ENCODE results near the gene DOCK2.

DOCK2 gene

DNA sequence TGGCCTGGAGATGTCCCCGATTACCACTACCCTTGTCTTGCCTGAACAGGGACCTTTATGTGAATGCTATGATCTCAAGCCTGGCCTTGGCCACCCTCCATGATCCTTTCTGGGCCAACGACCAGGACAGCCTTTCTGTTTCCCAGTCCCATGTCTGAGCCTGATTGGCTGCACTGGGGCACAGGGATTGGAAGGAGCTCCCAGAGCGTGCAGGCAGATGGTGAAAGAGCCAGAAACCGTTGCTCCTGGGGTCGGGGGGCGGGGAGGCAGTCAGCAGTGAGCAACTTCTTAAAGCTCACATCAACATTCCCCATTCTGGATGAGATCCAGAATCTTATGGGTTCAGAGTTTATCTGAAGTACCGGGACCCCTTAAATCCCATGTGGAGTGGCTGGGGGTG lies 258.9 kb downstream of the DOCK2 start:
- ChIA-PET POLR2A (ENCODE audit: low non-redundant PET) (no interaction called here), CTCF (interaction anchor here (0.7 kb wide), 1 partner anchor 912 kb away, joined by 4 read pairs; no protein-coding TSS in a partner anchor)
- H3K27ac ChIP-seq: no peak overlapping the region
- no peak for DNase-seq (ENCODE audit: low spot score)
- TF ChIP-seq CTCF (conservative IDR thresholded peaks at IDR 0.05; ENCODE audit: low read depth): no peak

DNA sequence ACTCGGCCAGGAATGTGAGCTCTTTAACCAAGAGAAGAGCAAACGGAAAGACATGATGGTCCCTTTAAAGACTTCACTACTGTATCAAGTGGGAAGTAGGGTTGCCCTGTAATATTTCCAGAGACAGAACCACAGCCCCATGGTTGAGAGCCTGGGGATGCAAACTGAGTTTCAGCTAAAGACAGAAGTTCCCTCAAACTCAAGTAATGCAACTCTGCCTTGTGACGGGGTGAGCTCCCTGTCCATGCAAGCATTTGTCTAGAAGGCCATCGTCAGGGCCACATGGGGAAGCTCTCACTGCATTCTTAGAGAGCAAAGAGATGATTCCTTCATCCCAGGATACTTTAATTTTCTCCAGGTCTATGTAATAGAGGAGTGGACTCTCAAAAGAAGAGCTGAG lies 260.4 kb downstream of the DOCK2 start:
- no peak for TF ChIP-seq CTCF (conservative IDR thresholded peaks at IDR 0.05; ENCODE audit: low read depth)
- ChIA-PET POLR2A (ENCODE audit: low non-redundant PET) (interaction anchor here (0.6 kb wide), 1 partner anchor 813 kb away, joined by 13 read pairs; no protein-coding TSS in a partner anchor), CTCF (interaction anchor here (0.6 kb wide), 1 partner anchor 270 kb away, joined by 4 read pairs; no protein-coding TSS in a partner anchor)

GRCh38 chr5:169901896-169902295 lies 264.8 kb downstream of the DOCK2 start:
- no peak for DNase-seq (ENCODE audit: low spot score)
- H3K27ac ChIP-seq: no peak overlapping the region
- ChIA-PET CTCF (no interaction called here), POLR2A (ENCODE audit: low non-redundant PET) (no interaction called here)
- no peak for TF ChIP-seq CTCF (conservative IDR thresholded peaks at IDR 0.05; ENCODE audit: low read depth)

More for the DNA sequence above, 260.4 kb downstream of the DOCK2 start:
- no peak for DNase-seq (ENCODE audit: low spot score)
- H3K27ac ChIP-seq: no peak overlapping the region

DNA sequence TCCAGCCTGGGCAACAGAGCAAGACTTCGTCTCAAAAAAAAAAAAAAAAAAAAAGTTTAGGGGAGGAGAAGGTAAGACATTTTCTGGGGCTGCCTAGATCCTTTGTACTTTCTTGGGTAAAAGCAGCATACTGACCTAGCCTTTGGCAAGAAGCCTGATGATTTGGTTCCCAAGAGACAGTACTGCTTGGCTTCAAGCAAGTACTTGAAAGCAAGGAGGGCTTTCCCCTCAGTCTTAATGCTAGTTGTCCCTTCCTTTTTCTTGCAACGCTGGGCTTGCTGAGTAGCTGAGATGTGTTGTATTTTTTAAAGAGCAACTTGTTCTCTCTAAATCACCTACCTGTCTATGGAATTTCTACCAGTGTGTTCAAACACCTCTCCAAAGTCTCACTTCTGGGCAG lies 267.0 kb downstream of the DOCK2 start:
- POLR2A ChIA-PET (ENCODE audit: low non-redundant PET): no interaction called here
- CTCF ChIA-PET: interaction anchor here (0.6 to 1.3 kb wide), 4 partner anchors 31 to 202 kb away, joined by 3 to 4 read pairs (median 3); partner anchors contain the start of gene INSYN2B
- no peak overlapping the region for H3K27ac ChIP-seq
- no peak for TF ChIP-seq CTCF (conservative IDR thresholded peaks at IDR 0.05; ENCODE audit: low read depth)
- DNase-seq (ENCODE audit: low spot score): no peak

- no peak for TF ChIP-seq CTCF (conservative IDR thresholded peaks at IDR 0.05; ENCODE audit: low read depth)
- POLR2A ChIA-PET (ENCODE audit: low non-redundant PET): no interaction called here
- no peak for DNase-seq (ENCODE audit: low spot score)
- CTCF ChIA-PET: interaction anchor here (0.6 to 1.3 kb wide), 4 partner anchors 76 to 203 kb away, joined by 3 to 4 read pairs (median 3); partner anchors contain the start of gene INSYN2B
- H3K27ac ChIP-seq: no peak overlapping the region
Measured at GRCh38 chr5:169904508-169904907, 267.4 kb downstream of the DOCK2 start.

DNA sequence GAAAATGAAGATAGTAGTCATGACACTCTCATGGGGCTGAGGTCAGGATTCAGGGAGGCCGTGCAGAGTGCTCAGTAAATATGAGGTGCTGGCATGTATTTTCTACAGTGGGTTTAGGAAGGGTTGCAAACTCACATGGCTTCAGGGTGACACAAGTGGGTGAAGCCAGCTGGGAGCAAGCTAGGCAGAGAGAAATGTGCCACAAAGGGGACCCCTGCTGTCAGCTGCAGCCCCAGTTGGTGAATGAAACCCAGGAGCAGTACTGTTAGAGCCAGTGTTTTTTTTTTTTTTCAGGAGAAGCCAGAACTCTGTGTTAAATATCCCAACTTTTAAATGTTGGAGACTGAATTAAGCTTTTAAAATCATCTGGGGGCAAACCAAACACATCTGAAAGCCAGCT lies 267.9 kb downstream of the DOCK2 start:
- no peak for DNase-seq (ENCODE audit: low spot score)
- CTCF ChIA-PET: interaction anchor here (0.7 to 1.4 kb wide), 3 partner anchors 75 to 166 kb away, joined by 3 to 4 read pairs (median 3); partner anchors contain the start of gene INSYN2B
- TF ChIP-seq CTCF (conservative IDR thresholded peaks at IDR 0.05; ENCODE audit: low read depth): no peak
- no peak overlapping the region for H3K27ac ChIP-seq
- POLR2A ChIA-PET (ENCODE audit: low non-redundant PET): no interaction called here
